ENCODE measurements around the gene PLA2G4D. TPM values are rescaled to one million over a fixed set of nuclear protein-coding genes. Genes with fewer than 3 reads are reported as not detected.

Gene PLA2G4D
- total and polyA plus RNA-seq, 2 experiments from 2014 or later, result 0.07 to 0.15 TPM

DNA sequence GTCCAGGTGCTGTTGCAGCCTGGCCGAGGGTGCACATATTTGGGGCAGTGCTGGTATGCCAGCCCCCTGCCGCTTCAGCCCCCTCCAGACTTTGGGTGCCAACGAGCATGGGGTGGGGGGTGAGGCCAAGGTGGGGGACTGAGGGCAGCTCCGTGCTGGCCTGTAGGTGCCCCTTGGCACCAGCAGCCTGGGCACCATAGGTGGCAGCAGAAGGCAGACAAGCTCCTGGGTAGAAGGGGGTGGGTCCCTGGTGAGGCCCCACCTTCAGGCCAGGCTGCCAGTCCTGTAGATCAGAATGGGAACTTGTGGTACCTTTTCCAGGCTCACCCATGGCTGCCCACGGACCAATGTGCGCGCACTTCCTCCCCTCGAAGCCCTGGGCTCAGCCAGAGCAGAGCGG lies 57.4 kb downstream of the PLA2G4D start:
- H3K9me2 ChIP-seq (ENCODE audit: insufficient read depth), result no peaks in the 10 kb centered on the region
- no peak for ATAC-seq
- H3K4me1 ChIP-seq (ENCODE audit: insufficient read depth), result peaks cover 14% of the 10 kb centered on the region
- H3K36me3 ChIP-seq (ENCODE audit: insufficient read depth), result no peaks in the 10 kb centered on the region
- H4K20me1 ChIP-seq (replicated peaks; ENCODE audit: insufficient read depth), result no peaks in the 10 kb centered on the region
- Mint-ChIP-seq H3K36me3 (ENCODE audit: low read depth) (peaks cover under 1% of the 10 kb centered on the region; the same call in 1 of the 3 replicates), H3K27me3 (ENCODE audit: insufficient read depth, low read depth, poor library complexity) (no peaks in the 10 kb centered on the region), H3K4me1 (peaks cover 16% of the 10 kb centered on the region), H3K27ac (no peak overlapping the region), H3K4me3 (no peak overlapping the region), H3K9me3 (peaks cover 9% of the 10 kb centered on the region)
- no peak for DNase-seq (ENCODE audit: low spot score)
- no peak overlapping the region for H3K27ac ChIP-seq (ENCODE audit: low read depth)
- H3K4me3 ChIP-seq, result no peak overlapping the region
- no peaks in the 10 kb centered on the region for H3F3A ChIP-seq (replicated peaks; ENCODE audit: low read depth)
- no peak overlapping the region for H2AFZ ChIP-seq
- no peak overlapping the region for H3K4me2 ChIP-seq
- H3K27me3 ChIP-seq (ENCODE audit: insufficient read depth), result no peaks in the 10 kb centered on the region
- no peak for TF ChIP-seq ZNF331 (CRISPR knock-in tag; IDR thresholded peaks at IDR 0.05; ENCODE audit: low read depth)
- TF ChIP-seq ETS1 (IDR thresholded peaks at IDR 0.05), result no peak
- TF ChIP-seq, protein P1, sequence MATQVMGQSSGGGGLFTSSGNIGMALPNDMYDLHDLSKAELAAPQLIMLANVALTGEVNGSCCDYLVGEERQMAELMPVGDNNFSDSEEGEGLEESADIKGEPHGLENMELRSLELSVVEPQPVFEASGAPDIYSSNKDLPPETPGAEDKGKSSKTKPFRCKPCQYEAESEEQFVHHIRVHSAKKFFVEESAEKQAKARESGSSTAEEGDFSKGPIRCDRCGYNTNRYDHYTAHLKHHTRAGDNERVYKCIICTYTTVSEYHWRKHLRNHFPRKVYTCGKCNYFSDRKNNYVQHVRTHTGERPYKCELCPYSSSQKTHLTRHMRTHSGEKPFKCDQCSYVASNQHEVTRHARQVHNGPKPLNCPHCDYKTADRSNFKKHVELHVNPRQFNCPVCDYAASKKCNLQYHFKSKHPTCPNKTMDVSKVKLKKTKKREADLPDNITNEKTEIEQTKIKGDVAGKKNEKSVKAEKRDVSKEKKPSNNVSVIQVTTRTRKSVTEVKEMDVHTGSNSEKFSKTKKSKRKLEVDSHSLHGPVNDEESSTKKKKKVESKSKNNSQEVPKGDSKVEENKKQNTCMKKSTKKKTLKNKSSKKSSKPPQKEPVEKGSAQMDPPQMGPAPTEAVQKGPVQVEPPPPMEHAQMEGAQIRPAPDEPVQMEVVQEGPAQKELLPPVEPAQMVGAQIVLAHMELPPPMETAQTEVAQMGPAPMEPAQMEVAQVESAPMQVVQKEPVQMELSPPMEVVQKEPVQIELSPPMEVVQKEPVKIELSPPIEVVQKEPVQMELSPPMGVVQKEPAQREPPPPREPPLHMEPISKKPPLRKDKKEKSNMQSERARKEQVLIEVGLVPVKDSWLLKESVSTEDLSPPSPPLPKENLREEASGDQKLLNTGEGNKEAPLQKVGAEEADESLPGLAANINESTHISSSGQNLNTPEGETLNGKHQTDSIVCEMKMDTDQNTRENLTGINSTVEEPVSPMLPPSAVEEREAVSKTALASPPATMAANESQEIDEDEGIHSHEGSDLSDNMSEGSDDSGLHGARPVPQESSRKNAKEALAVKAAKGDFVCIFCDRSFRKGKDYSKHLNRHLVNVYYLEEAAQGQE (IDR thresholded peaks at IDR 0.05; ENCODE audit: unreplicated experiment), result no peak
- TF ChIP-seq, protein P2, sequence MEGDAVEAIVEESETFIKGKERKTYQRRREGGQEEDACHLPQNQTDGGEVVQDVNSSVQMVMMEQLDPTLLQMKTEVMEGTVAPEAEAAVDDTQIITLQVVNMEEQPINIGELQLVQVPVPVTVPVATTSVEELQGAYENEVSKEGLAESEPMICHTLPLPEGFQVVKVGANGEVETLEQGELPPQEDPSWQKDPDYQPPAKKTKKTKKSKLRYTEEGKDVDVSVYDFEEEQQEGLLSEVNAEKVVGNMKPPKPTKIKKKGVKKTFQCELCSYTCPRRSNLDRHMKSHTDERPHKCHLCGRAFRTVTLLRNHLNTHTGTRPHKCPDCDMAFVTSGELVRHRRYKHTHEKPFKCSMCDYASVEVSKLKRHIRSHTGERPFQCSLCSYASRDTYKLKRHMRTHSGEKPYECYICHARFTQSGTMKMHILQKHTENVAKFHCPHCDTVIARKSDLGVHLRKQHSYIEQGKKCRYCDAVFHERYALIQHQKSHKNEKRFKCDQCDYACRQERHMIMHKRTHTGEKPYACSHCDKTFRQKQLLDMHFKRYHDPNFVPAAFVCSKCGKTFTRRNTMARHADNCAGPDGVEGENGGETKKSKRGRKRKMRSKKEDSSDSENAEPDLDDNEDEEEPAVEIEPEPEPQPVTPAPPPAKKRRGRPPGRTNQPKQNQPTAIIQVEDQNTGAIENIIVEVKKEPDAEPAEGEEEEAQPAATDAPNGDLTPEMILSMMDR (conservative IDR thresholded peaks at IDR 0.05; ENCODE audit: low read depth in 2 of 2), result no peak
- no peak for TF ChIP-seq EZH2 (IDR thresholded peaks at IDR 0.05; ENCODE audit: low read depth, unreplicated experiment)
- TF ChIP-seq POLR2AphosphoS5 (IDR thresholded peaks at IDR 0.05; ENCODE audit: low read depth), result no peak
- TF ChIP-seq CREB1 (CRISPR knock-in tag; IDR thresholded peaks at IDR 0.05; ENCODE audit: low read depth), result no peak
- TF ChIP-seq ZNF114 (CRISPR knock-in tag; IDR thresholded peaks at IDR 0.05), result no peak
- TF ChIP-seq EZH2phosphoT487 (IDR thresholded peaks at IDR 0.05; ENCODE audit: unreplicated experiment), result no peak
- TF ChIP-seq NANOG (IDR thresholded peaks at IDR 0.05; ENCODE audit: borderline replicate concordance), result no peak
- TF ChIP-seq ZNF462 (CRISPR knock-in tag; IDR thresholded peaks at IDR 0.05), result no peak
- no peak for TF ChIP-seq STAT1 (IDR thresholded peaks at IDR 0.05; ENCODE audit: unreplicated experiment)
- TF ChIP-seq JUNB (IDR thresholded peaks at IDR 0.05; ENCODE audit: unreplicated experiment), result no peak
- no peaks in the 10 kb centered on the region for H3K79me2 ChIP-seq (replicated peaks; ENCODE audit: insufficient read depth)
